Liver (tissue), 3 donors: ENCODE data around the gene SHH.

Source experiments
- CTCF ChIP-seq: fragments of 150-350 bp; IDR thresholded peaks from 2 replicates; pipeline ENCODE4 v1.5.1; 2017; ENCODE audit warnings: improper control_type of control experiment, low read depth, low read length; ENCODE audit not compliant: missing input control
- FOXA1 ChIP-seq: IDR thresholded peaks from 2 replicates; pipeline ENCODE4 v1.6.1; 2016; ENCODE audit warnings: antibody characterized with exemption
- GABPA ChIP-seq, 2 donors: IDR thresholded peaks in 1 of 2; conservative IDR thresholded peaks in 1 of 2; 2 replicates each; pipeline ENCODE4 v1.6.1; 2016; ENCODE audit warnings: antibody characterized with exemption in 2 of 2, mild to moderate bottlenecking in 1 of 2, moderate library complexity in 1 of 2
- HNF4G ChIP-seq: IDR thresholded peaks from 2 replicates; pipeline ENCODE4 v1.6.1; 2016; ENCODE audit warnings: antibody characterized with exemption
- JUND ChIP-seq, 2 donors: IDR thresholded peaks; 2 replicates each; pipeline ENCODE4 v1.6.1; 2016; ENCODE audit warnings: antibody characterized with exemption in 2 of 2
- MAX ChIP-seq: IDR thresholded peaks from 2 replicates; pipeline ENCODE4 v1.6.1; 2016; ENCODE audit warnings: antibody characterized with exemption
- NR2F2 ChIP-seq: IDR thresholded peaks from 2 replicates; pipeline ENCODE4 v1.6.1; 2016; ENCODE audit warnings: antibody characterized with exemption
- RAD21 ChIP-seq, 2 donors: IDR thresholded peaks; 2 replicates each; pipeline ENCODE4 v1.6.1; 2016; ENCODE audit warnings: antibody characterized with exemption in 2 of 2, mild to moderate bottlenecking in 2 of 2
- REST ChIP-seq: IDR thresholded peaks from 2 replicates; pipeline ENCODE4 v1.6.1; 2016; ENCODE audit warnings: antibody characterized with exemption, mild to moderate bottlenecking
- RXRA ChIP-seq, 2 donors: IDR thresholded peaks; 2 replicates each; pipeline ENCODE4 v1.6.1; 2017 to 2018; ENCODE audit warnings: antibody characterized with exemption in 2 of 2, mild to moderate bottlenecking in 1 of 2
- SP1 ChIP-seq: IDR thresholded peaks from 2 replicates; pipeline ENCODE4 v1.6.1; 2018; ENCODE audit warnings: antibody characterized with exemption, mild to moderate bottlenecking
- TAF1 ChIP-seq: conservative IDR thresholded peaks from 2 replicates; pipeline ENCODE4 v1.6.1; 2016; ENCODE audit warnings: antibody characterized with exemption, mild to moderate bottlenecking
- YY1 ChIP-seq: IDR thresholded peaks from 2 replicates; pipeline ENCODE4 v1.6.1; 2016; ENCODE audit warnings: antibody characterized with exemption, mild to moderate bottlenecking
- ZBTB33 ChIP-seq: IDR thresholded peaks from 2 replicates; pipeline ENCODE4 v1.6.1; 2016; ENCODE audit warnings: antibody characterized with exemption
- donor health status: healthy.
- donor health status: healthy.

- TF ChIP-seq CTCF (no peak), GABPA (IDR thresholded peaks at IDR 0.05 in 1 of 2, conservative IDR thresholded peaks at IDR 0.05 in 1 of 2) (no peak), TAF1 (no peak), HNF4G (no peak), SP1 (no peak), FOXA1 (no peak), NR2F2 (no peak), REST (no peak), ZBTB33 (no peak), MAX (no peak), RAD21 (IDR thresholded peaks at IDR 0.05) (no peak), JUND (IDR thresholded peaks at IDR 0.05) (no peak), RXRA (IDR thresholded peaks at IDR 0.05) (no peak), YY1 (no peak)
These were observed 10.0 kb downstream of the SHH start for GRCh38 chr7:155802291-155802690.
